RWPE1 (cell line): ENCODE data around the gene FKBP11.

Experiments
- CTCF ChIA-PET: fragments of 350-600 bp; sonication (Branson Sonifier 250); formaldehyde crosslinking; extraction: SDS; loops from one replicate; lab custom pipeline; 2021; lab: Yijun Ruan, JAX
- POLR2A ChIA-PET: fragments of 400-600 bp; formaldehyde crosslinking; extraction: SDS; loops from one replicate; lab custom pipeline; 2020; ENCODE audit warnings: antibody characterized with exemption; ENCODE audit not compliant: low non-redundant PET; lab: Yijun Ruan, JAX
- DNase-seq: peaks from one replicate; pipeline ENCODE4 v3.0.0; 2012; ENCODE audit warnings: low spot score
- H3K27ac ChIP-seq: fragments of 450-650 bp; 2 replicates; pipeline ENCODE4 v1.5.1; 2017
- CTCF ChIP-seq: fragments of 450-650 bp; conservative IDR thresholded peaks from 2 replicates; pipeline ENCODE4 v1.5.1; 2017; ENCODE audit warnings: low read depth, mild to moderate bottlenecking

The FKBP11 gene

GRCh38 chr12:48957141-48958048 lies 32.1 kb upstream of the FKBP11 start, which contains the start of gene ARF3:
ARF3 (minus strand) TSS chr12:48957487; CDS start chr12:48941095, 16,392 bp downstream.
- CTCF ChIA-PET, result interaction anchor here (0.5 to 1.4 kb wide), 4 partner anchors 21 to 104 kb away, joined by 3 to 7 read pairs (median 5); partner anchors contain the start of gene WNT1
- POLR2A ChIA-PET, result interaction anchor here (0.6 to 0.9 kb wide), 4 partner anchors 10 to 242 kb away, joined by 3 to 6 read pairs (median 5); partner anchors contain the start of gene DDX23
- DNase-seq, result peak; percentile 96
- no peak for TF ChIP-seq CTCF
- H3K27ac ChIP-seq, result peak within 1 kb of the TSS; percentile 88

GRCh38 chr12:48956279-48957140 lies 31.2 kb upstream of the FKBP11 start:
- DNase-seq, result peak; percentile 93
- no peak for TF ChIP-seq CTCF
- ChIA-PET CTCF (interaction anchor here (0.6 to 1.4 kb wide), 3 partner anchors 20 to 103 kb away, joined by 3 to 7 read pairs (median 6); no protein-coding TSS in a partner anchor), POLR2A (interaction anchor here (0.6 kb wide), 1 partner anchor 172 kb away, joined by 6 read pairs; no protein-coding TSS in a partner anchor)
- H3K27ac ChIP-seq, result peak overlapping the region; percentile 88

DNA sequence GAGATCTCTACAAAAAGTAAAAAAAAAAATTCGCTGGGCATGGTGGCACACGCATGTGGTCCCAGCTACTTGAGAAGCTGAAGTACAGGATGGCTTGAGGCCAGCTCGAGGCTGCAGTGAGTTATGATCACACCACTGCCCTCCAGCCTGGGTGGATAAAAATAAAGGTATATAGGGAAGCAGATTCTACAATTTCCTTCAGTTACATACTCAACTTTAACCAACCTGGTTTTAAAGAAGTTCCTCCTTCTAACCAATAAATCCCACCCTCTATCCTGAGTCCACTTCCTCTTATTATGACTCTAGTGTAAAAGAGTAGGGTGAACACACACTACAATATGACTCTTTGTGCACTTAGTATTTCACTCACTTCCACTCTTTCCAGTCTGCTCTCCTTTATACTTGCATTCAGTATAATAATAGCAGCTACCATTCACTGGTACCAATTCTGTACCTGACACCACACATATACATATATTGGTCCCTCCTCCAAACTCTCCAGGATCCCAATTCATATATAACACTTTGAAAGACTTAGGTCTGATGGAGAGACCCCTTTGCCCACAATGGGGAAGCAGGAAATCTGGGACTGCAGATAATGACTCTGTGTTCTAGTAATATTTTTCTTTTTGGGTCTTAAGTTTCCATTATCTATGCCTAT lies 29.7 kb upstream of the FKBP11 start:
- no peak overlapping the region for H3K27ac ChIP-seq
- ChIA-PET POLR2A (no interaction called here), CTCF (interaction anchor here (0.6 kb wide), 1 partner anchor 993 kb away, joined by 3 read pairs; no protein-coding TSS in a partner anchor)
- no peak for TF ChIP-seq CTCF
- DNase-seq, result no peak

DNA sequence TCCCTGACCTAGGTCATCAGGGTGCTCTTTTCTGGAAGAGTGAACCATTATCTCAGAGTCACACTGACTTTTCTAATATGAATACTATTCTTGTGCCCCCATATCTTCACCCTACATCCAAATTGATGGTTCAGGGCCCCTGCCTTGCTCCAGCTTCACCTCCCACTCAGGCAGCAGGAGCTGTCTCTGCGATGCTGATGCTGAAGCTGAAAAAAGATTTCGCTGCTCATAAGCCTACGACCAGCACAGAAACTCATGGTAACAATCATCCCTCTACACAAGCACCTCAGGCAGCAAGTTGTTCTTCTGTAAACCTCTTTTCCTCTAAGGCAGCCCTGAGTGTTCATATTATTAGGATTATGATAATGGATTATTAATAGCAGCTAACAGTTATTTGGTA lies 28.8 kb upstream of the FKBP11 start:
- ChIA-PET POLR2A (no interaction called here), CTCF (no interaction called here)
- DNase-seq, result no peak
- TF ChIP-seq CTCF, result no peak
- H3K27ac ChIP-seq, result no peak overlapping the region

- no peak for TF ChIP-seq CTCF
- no peak for DNase-seq
- CTCF ChIA-PET, result interaction anchor here (0.5 to 0.9 kb wide), 3 partner anchors 17 to 410 kb away, joined by 3 read pairs; no protein-coding TSS in a partner anchor
- POLR2A ChIA-PET, result interaction anchor here (0.5 kb wide), 1 partner anchor 76 kb away, joined by 3 read pairs; no protein-coding TSS in a partner anchor
- H3K27ac ChIP-seq, result no peak overlapping the region
Observed at GRCh38 chr12:48952691-48953090, 27.4 kb upstream of the FKBP11 start.
